Measurements from ENCODE around the gene SLC44A5. TPM values are rescaled to one million over a fixed set of nuclear protein-coding genes. Genes with fewer than 3 reads are reported as not detected.

The SLC44A5 gene
- polyA plus RNA-seq, 3 donors, result not detected

- Histone ChIP-seq H3K4me1 (ENCODE audit: control insufficient read depth in 1 of 2, insufficient read depth in 2 of 2, low read length in 2 of 2) (no peaks in the 10 kb centered on the region), H4K20me1 (ENCODE audit: insufficient read depth, low read length) (no peaks in the 10 kb centered on the region), H3K4me2 (replicated peaks; ENCODE audit: extremely low read depth, low read length, poor library complexity, severe bottlenecking) (no peak overlapping the region), H3K27ac (ENCODE audit: low read depth in 1 of 2, low read length in 2 of 2) (no peak overlapping the region), H3K4me3 (replicated peaks in 1 of 3; ENCODE audit: low read depth in 2 of 3, low read length in 3 of 3) (no peak overlapping the region), H3K27me3 (ENCODE audit: control insufficient read depth in 2 of 2, insufficient read depth in 2 of 2, low read length in 2 of 2) (no peaks in the 10 kb centered on the region), H3K9me3 (replicated peaks in 1 of 2; ENCODE audit: control insufficient read depth in 1 of 2, insufficient read depth in 1 of 2, low read length in 2 of 2) (no peaks in the 10 kb centered on the region), H3K36me3 (replicated peaks in 1 of 2; ENCODE audit: control insufficient read depth in 1 of 2, insufficient read depth in 2 of 2, low read length in 2 of 2) (no peaks in the 10 kb centered on the region), H2AFZ (ENCODE audit: insufficient read depth, low read depth, low read length, poor library complexity, severe bottlenecking) (no peak overlapping the region), H3K9ac (ENCODE audit: insufficient read depth, low read length, poor library complexity, severe bottlenecking) (no peak overlapping the region), H3K79me2 (ENCODE audit: insufficient read depth, low read length) (no peaks in the 10 kb centered on the region)
- DNase-seq, result no peak
- Mint-ChIP-seq H3K27me3 (ENCODE audit: low read depth in 3 of 3) (no peaks in the 10 kb centered on the region), H3K36me3 (no peaks in the 10 kb centered on the region), H3K27ac (no peak overlapping the region), H3K4me1 (no peaks in the 10 kb centered on the region), H3K4me3 (no peak overlapping the region), H3K9me3 (peaks cover 0 to 5% (median 0%) of the 10 kb centered on the region in 7 donors)
- intact Hi-C loops (cut with micrococcal nuclease), result no loop called here
- TF ChIP-seq CTCF (IDR thresholded peaks at IDR 0.05), result no peak
- WGBS (ENCODE audit: insufficient coverage), result 86% methylated on average over 2 of the region's 6 CpGs
These were observed 140.5 kb downstream of the SLC44A5 start for GRCh38 chr1:75470448-75470847.

GRCh38 chr1:75469586-75470173 lies 141.2 kb downstream of the SLC44A5 start:
- no peak overlapping the region for H3K27ac Mint-ChIP-seq
- Histone ChIP-seq H3K27me3 (ENCODE audit: control insufficient read depth in 2 of 2, insufficient read depth in 2 of 2, low read length in 2 of 2) (no peaks in the 10 kb centered on the region), H3K36me3 (replicated peaks in 1 of 2; ENCODE audit: control insufficient read depth in 1 of 2, insufficient read depth in 2 of 2, low read length in 2 of 2) (no peaks in the 10 kb centered on the region), H3K4me3 (replicated peaks in 1 of 3; ENCODE audit: low read depth in 2 of 3, low read length in 3 of 3) (no peak overlapping the region), H3K9ac (ENCODE audit: insufficient read depth, low read length, poor library complexity, severe bottlenecking) (no peak overlapping the region), H3K4me1 (ENCODE audit: control insufficient read depth in 1 of 2, insufficient read depth in 2 of 2, low read length in 2 of 2) (no peaks in the 10 kb centered on the region), H3K79me2 (ENCODE audit: insufficient read depth, low read length) (no peaks in the 10 kb centered on the region), H3K4me2 (replicated peaks; ENCODE audit: extremely low read depth, low read length, poor library complexity, severe bottlenecking) (no peak overlapping the region), H3K27ac (ENCODE audit: low read depth in 1 of 2, low read length in 2 of 2) (no peak overlapping the region), H2AFZ (ENCODE audit: insufficient read depth, low read depth, low read length, poor library complexity, severe bottlenecking) (no peak overlapping the region), H3K9me3 (replicated peaks in 1 of 2; ENCODE audit: control insufficient read depth in 1 of 2, insufficient read depth in 1 of 2, low read length in 2 of 2) (no peaks in the 10 kb centered on the region), H4K20me1 (ENCODE audit: insufficient read depth, low read length) (no peaks in the 10 kb centered on the region)
- H3K4me3 Mint-ChIP-seq, result no peak overlapping the region
- intact Hi-C loops (cut with micrococcal nuclease), result no loop called here
- H3K36me3 Mint-ChIP-seq, result no peaks in the 10 kb centered on the region
- WGBS (ENCODE audit: insufficient coverage), result 81% methylated on average over 3 of the region's 7 CpGs
- H3K4me1 Mint-ChIP-seq, result no peaks in the 10 kb centered on the region
- no peaks in the 10 kb centered on the region for H3K27me3 Mint-ChIP-seq (ENCODE audit: low read depth in 3 of 3)
- no peak for DNase-seq
- TF ChIP-seq CTCF (IDR thresholded peaks at IDR 0.05), result no peak
- H3K9me3 Mint-ChIP-seq, result peaks cover 0 to 5% (median 0%) of the 10 kb centered on the region in 7 donors
